HCT116 (cell line): Measurements from ENCODE around the gene ORC3.

Source experiments
- CEBPB ChIP-seq: IDR thresholded peaks from 2 replicates; pipeline ENCODE4 v1.6.1; 2012; ENCODE audit warnings: low read depth
- CTCF ChIP-seq, 3 experiments: fragments of 200-600 bp in 1 of 3; sonication (generic) in 1 of 3; IDR thresholded peaks in 2 of 3; conservative IDR thresholded peaks in 1 of 3; 2 replicates each; pipeline ENCODE4 v1.5.1; 2012 to 2017; ENCODE audit warnings: low read depth in 2 of 3, low read length in 2 of 3, antibody characterized with exemption in 1 of 3, borderline replicate concordance in 1 of 3, control low read depth in 1 of 3, mild to moderate bottlenecking in 1 of 3, mixed read lengths in 1 of 3, mixed run types in 1 of 3, moderate library complexity in 1 of 3; ENCODE audit not compliant: insufficient read depth in 1 of 3
- ELF1 ChIP-seq: IDR thresholded peaks from 2 replicates; pipeline ENCODE4 v1.6.1; 2012; ENCODE audit warnings: low read depth, borderline replicate concordance
- EZH2 ChIP-seq: fragments of 200-600 bp; sonication (generic); IDR thresholded peaks from 2 replicates; pipeline ENCODE4 v1.6.1; 2017; ENCODE audit warnings: antibody characterized with exemption, mixed run types
- EZH2phosphoT487 ChIP-seq: fragments of 200-600 bp; IDR thresholded peaks from 2 replicates; pipeline ENCODE4 v1.6.1; 2018; ENCODE audit warnings: antibody characterized with exemption, borderline replicate concordance
- FOSL1 ChIP-seq: IDR thresholded peaks from 2 replicates; pipeline ENCODE4 v1.6.1; 2012; ENCODE audit warnings: low read depth
- JUND ChIP-seq: IDR thresholded peaks from 2 replicates; pipeline ENCODE4 v1.6.1; 2012
- POLR2A ChIP-seq: IDR thresholded peaks from 2 replicates; pipeline ENCODE4 v1.7.0; 2011; ENCODE audit warnings: borderline replicate concordance; ENCODE audit not compliant: insufficient read depth, insufficient read length; ENCODE audit errors: extremely low read depth
- POLR2AphosphoS5 ChIP-seq: IDR thresholded peaks from 2 replicates; pipeline ENCODE4 v1.6.1; 2011; ENCODE audit warnings: mild to moderate bottlenecking, low read depth, low read length, moderate library complexity
- SIN3A ChIP-seq: IDR thresholded peaks from 2 replicates; pipeline ENCODE4 v1.6.1; 2012; ENCODE audit warnings: low read depth
- SP1 ChIP-seq: IDR thresholded peaks from 2 replicates; pipeline ENCODE4 v1.6.1; 2012; ENCODE audit warnings: low read depth
- TCF7L2 ChIP-seq: IDR thresholded peaks from 2 replicates; pipeline ENCODE4 v1.7.0; 2011; ENCODE audit warnings: borderline replicate concordance, inconsistent platforms; ENCODE audit not compliant: insufficient read depth, insufficient read length; ENCODE audit errors: extremely low read depth
- ZNF274 ChIP-seq: fragments of 200-500 bp; sonication (Bioruptor generic); IDR thresholded peaks from 2 replicates; pipeline ENCODE4 v1.6.1; 2014; ENCODE audit warnings: mild to moderate bottlenecking, low read depth, low read length, inconsistent platforms
- TF ChIP-seq, protein P1 (sequence below): IDR thresholded peaks from 2 replicates; pipeline ENCODE4 v1.6.1; 2012

- TF ChIP-seq CEBPB (no peak), CTCF (IDR thresholded peaks at IDR 0.05 in 2 of 3, conservative IDR thresholded peaks at IDR 0.05 in 1 of 3; ENCODE audit: borderline replicate concordance in 1 of 3, insufficient read depth in 1 of 3, low read depth in 2 of 3, low read length in 2 of 3) (no peak), SIN3A (peak; percentile 89), TCF7L2 (peak; percentile 81), POLR2A (peak; percentile 84), ELF1 (peak; percentile 98), EZH2 (no peak), EZH2phosphoT487 (no peak), FOSL1 (no peak), JUND (no peak; the same call in 1 of the 2 replicates), SP1 (peak; percentile 79), POLR2AphosphoS5 (peak; percentile 95), ZNF274 (no peak)
- TF ChIP-seq, protein P1, sequence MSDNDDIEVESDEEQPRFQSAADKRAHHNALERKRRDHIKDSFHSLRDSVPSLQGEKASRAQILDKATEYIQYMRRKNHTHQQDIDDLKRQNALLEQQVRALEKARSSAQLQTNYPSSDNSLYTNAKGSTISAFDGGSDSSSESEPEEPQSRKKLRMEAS: peak; percentile 59
These were observed 112.0 kb downstream of the ORC3 start, which contains the start of gene AKIRIN2 for GRCh38 chr6:87701676-87702588.
